ENCODE measurements around the gene NTM. TPM values are rescaled to one million over a fixed set of nuclear protein-coding genes. Genes with fewer than 3 reads are reported as not detected.

The NTM gene
- total RNA-seq, 1 experiment from 2014 or later: 9.9 TPM

GRCh38 chr11:132334769-132335280 lies 964.4 kb downstream of the NTM start:
- Mint-ChIP-seq H3K4me3 (no peak overlapping the region), H3K9me3 (no peaks in the 10 kb centered on the region; a peak in 1 of 5 replicates), H3K4me1 (peaks cover 22 to 25% of the 10 kb centered on the region in 2 experiments), H3K27ac (no peak overlapping the region), H3K27me3 (ENCODE audit: low read depth) (peaks cover 68% of the 10 kb centered on the region), H3K36me3 (ENCODE audit: insufficient read depth in 1 of 3, low read depth in 3 of 3) (peaks cover 0 to 4% (median 3%) of the 10 kb centered on the region in 3 experiments; a peak in 3 of 7 replicates)
- Histone ChIP-seq H2BK120ac (ENCODE audit: low read depth, low read length, poor library complexity, severe bottlenecking) (no peak overlapping the region), H2BK5ac (ENCODE audit: insufficient read length, low read length) (no peak overlapping the region), H3K14ac (ENCODE audit: insufficient read depth, low read length) (no peak overlapping the region; the same call in 1 of the 2 replicates), H3K27me3 (ENCODE audit: insufficient read depth, low read length) (no peaks in the 10 kb centered on the region), H3K23ac (ENCODE audit: insufficient read length, low read depth, low read length) (no peak overlapping the region), H3K9ac (ENCODE audit: extremely low read depth, insufficient read length, low read length) (no peak overlapping the region), H3K56ac (ENCODE audit: insufficient read length, low read depth, low read length) (no peak overlapping the region), H3K79me1 (ENCODE audit: insufficient read depth, low read depth, low read length, poor library complexity, severe bottlenecking) (no peaks in the 10 kb centered on the region), H2AK5ac (ENCODE audit: insufficient read length, low read length) (no peak overlapping the region), H2BK20ac (ENCODE audit: low read depth, low read length, poor library complexity, severe bottlenecking) (no peak overlapping the region), H2AFZ (ENCODE audit: low read length) (no peak overlapping the region), H3K27ac (ENCODE audit: insufficient read length, low read depth, low read length) (no peak overlapping the region), H3K23me2 (ENCODE audit: insufficient read length, low read depth, low read length, poor library complexity, severe bottlenecking) (no peaks in the 10 kb centered on the region), H4K5ac (ENCODE audit: insufficient read length, low read depth, low read length) (no peak overlapping the region), H3K18ac (ENCODE audit: insufficient read length, low read depth, low read length) (no peak overlapping the region), H3K9me3 (ENCODE audit: control insufficient read depth, low read depth, low read length) (no peaks in the 10 kb centered on the region), H4K91ac (ENCODE audit: insufficient read length, low read depth, low read length) (no peak overlapping the region), H3K4me1 (ENCODE audit: insufficient read depth, low read length) (no peaks in the 10 kb centered on the region), H3K4ac (ENCODE audit: low read depth, low read length) (no peak overlapping the region), H2BK12ac (ENCODE audit: insufficient read length, low read depth, low read length) (no peak overlapping the region), H3K79me2 (ENCODE audit: insufficient read depth, low read length) (no peaks in the 10 kb centered on the region), H3K4me2 (ENCODE audit: insufficient read depth, insufficient read length, low read length) (no peak overlapping the region), H4K8ac (replicated peaks; ENCODE audit: insufficient read length, low read depth, low read length) (no peak overlapping the region), H2BK15ac (ENCODE audit: low read depth, low read length) (no peak overlapping the region), H3T11ph (ENCODE audit: low read length) (no peak overlapping the region), H4K20me1 (ENCODE audit: control insufficient read depth, insufficient read depth, insufficient read length) (no peaks in the 10 kb centered on the region)
- DNase-seq: no peak
- WGBS (ENCODE audit: extremely low coverage, insufficient read length, low lambda C conversion rate): no CpG with 5 or more reads among the region's 15 CpGs
- TF ChIP-seq CTCF (conservative IDR thresholded peaks at IDR 0.05): no peak
